Esophagus squamous epithelium (tissue), 5 donors: ENCODE data around the gene C15orf61. TPM values are rescaled to one million over a fixed set of nuclear protein-coding genes. Genes with fewer than 3 reads are reported as not detected.

ENCODE experiments used
- DNase-seq: peaks from one replicate; lab custom pipeline; 2025; lab: John Stamatoyannopoulos, UW
- H3K27ac ChIP-seq, 4 donors: fragments of 200-600 bp; sonication (generic); one replicate each; pipeline ENCODE4 v1.5.1; 2016 to 2019; ENCODE audit warnings: mild to moderate bottlenecking in 1 of 4
- H3K27me3 ChIP-seq, 4 donors: fragments of 200-600 bp; sonication (generic); 1 replicate in 3 of 4; 2 replicates in 1 of 4; pipeline versions ENCODE4 v1.5.1 to v1.6.0; 2017 to 2021; ENCODE audit warnings: antibody characterized with exemption in 1 of 4
- H3K36me3 ChIP-seq, 3 donors: fragments of 200-600 bp; sonication (generic); one replicate each; pipeline ENCODE4 v1.5.1; 2016 to 2019
- H3K4me1 ChIP-seq, 3 donors: fragments of 200-600 bp; sonication (generic); one replicate each; pipeline ENCODE4 v1.5.1; 2017 to 2019
- H3K4me3 ChIP-seq, 4 donors: fragments of 200-600 bp; sonication (generic); 1 replicate in 3 of 4; 2 replicates in 1 of 4; pipeline ENCODE4 v1.5.1; 2016 to 2019; ENCODE audit warnings: mild to moderate bottlenecking in 2 of 4, moderate library complexity in 1 of 4
- H3K9me3 ChIP-seq, 3 donors: fragments of 200-600 bp; sonication (generic); one replicate each; pipeline ENCODE4 v1.5.1; 2016 to 2019
- POLR2A ChIP-seq, 4 donors: fragments of 450-650 bp; IDR thresholded peaks; one replicate each; pipeline ENCODE4 v1.6.1; 2017; ENCODE audit warnings: antibody characterized with exemption in 4 of 4, mild to moderate bottlenecking in 4 of 4, moderate library complexity in 3 of 4
- WGBS, 2 donors: methylation state at CpG; one replicate each; pipeline ENCODE4 v1.1.5; 2018; 5-methylcytosine and 5-hydroxymethylcytosine counted together
- intact Hi-C: fragments of 100-400 bp; cut with DNase I; formaldehyde crosslinking; loops from one replicate; pipeline ENCODE4 v1.15.0; 2022
- total RNA-seq, 4 donors: library from RNA; depleted of rRNA; stranded (reverse); fragments of >200 nt; gene quantifications; one replicate each; pipeline ENCODE4 v1.1.0, GENCODE V29; 2016
- TF ChIP-seq, protein P1 (sequence below), 6 experiments: fragments of 450-650 bp in 4 of 6; fragments of 200-600 bp in 2 of 6; sonication (generic) in 2 of 6; IDR thresholded peaks; one replicate each; pipeline ENCODE4 v1.5.1; 2016 to 2019; ENCODE audit warnings: antibody characterized with exemption in 6 of 6, mild to moderate bottlenecking in 4 of 6, moderate library complexity in 4 of 6
- donor health status: DM: yes; HTN: yes; CAD: no.

C15orf61 gene
- total RNA-seq, 4 donors from 2014 or later, result 2.0 to 9.0 (median 3.5) TPM

DNA sequence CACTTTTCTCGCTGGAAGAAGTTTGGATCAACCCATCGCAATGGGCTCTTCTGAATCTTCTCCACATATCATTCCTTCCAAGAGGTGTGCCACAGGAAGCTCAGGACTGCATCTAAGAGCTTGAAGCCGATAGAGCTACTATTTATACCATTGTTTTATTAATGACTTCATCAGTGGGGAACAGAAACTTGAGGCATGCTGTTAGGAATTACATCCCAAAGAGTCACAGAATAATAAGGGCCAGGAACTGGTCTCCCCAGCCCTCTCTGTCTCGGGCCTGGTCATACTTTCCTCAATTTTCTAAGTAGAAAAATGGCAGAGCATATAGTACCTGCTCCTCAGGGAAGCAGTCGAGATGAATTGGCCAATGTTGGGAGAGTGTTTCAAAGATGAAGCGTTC, 16.9 kb upstream of the C15orf61 start:
- peaks cover 0 to 5% (median 0%) of the 10 kb centered on the region in 3 donors for H3K4me1 ChIP-seq
- no peaks in the 10 kb centered on the region for H3K27me3 ChIP-seq
- no peaks in the 10 kb centered on the region for H3K9me3 ChIP-seq
- intact Hi-C loops, result no loop called here
- H3K36me3 ChIP-seq, result no peaks in the 10 kb centered on the region
- WGBS, 2 donors, result 93% methylated on average over 6 of the region's 6 CpGs
- TF ChIP-seq POLR2A (IDR thresholded peaks at IDR 0.05), result no peak
- TF ChIP-seq, protein P1, sequence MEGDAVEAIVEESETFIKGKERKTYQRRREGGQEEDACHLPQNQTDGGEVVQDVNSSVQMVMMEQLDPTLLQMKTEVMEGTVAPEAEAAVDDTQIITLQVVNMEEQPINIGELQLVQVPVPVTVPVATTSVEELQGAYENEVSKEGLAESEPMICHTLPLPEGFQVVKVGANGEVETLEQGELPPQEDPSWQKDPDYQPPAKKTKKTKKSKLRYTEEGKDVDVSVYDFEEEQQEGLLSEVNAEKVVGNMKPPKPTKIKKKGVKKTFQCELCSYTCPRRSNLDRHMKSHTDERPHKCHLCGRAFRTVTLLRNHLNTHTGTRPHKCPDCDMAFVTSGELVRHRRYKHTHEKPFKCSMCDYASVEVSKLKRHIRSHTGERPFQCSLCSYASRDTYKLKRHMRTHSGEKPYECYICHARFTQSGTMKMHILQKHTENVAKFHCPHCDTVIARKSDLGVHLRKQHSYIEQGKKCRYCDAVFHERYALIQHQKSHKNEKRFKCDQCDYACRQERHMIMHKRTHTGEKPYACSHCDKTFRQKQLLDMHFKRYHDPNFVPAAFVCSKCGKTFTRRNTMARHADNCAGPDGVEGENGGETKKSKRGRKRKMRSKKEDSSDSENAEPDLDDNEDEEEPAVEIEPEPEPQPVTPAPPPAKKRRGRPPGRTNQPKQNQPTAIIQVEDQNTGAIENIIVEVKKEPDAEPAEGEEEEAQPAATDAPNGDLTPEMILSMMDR (IDR thresholded peaks at IDR 0.05), result no peak
- no peak overlapping the region for H3K4me3 ChIP-seq
- no peak for DNase-seq
- H3K27ac ChIP-seq, result no peak overlapping the region

DNA sequence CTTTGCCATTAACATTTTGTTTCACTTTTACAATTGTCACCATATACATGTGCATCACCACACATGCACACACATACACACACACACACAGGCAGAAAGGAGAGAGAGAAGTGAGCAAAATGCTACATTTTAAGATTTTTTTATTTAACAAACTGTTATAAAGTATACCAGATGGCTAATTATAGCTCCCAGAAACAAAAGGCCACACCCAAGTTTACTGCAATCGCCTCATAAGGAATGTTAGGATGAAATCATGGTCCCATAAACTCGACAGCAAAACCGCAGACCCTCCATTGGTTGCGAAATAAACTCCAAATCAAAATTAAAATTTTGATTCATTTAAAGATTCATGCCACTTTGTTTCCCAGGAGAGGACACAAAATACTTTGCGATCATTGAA, 16.1 kb upstream of the C15orf61 start:
- peaks cover 0 to under 1% (median 0%) of the 10 kb centered on the region in 3 donors for H3K36me3 ChIP-seq
- TF ChIP-seq, protein P1 (IDR thresholded peaks at IDR 0.05), result no peak
- no peak for TF ChIP-seq POLR2A (IDR thresholded peaks at IDR 0.05)
- no peaks in the 10 kb centered on the region for H3K27me3 ChIP-seq
- no peak overlapping the region for H3K4me3 ChIP-seq
- no peak for DNase-seq
- no peak overlapping the region for H3K27ac ChIP-seq
- 82 to 85% methylated on average over 5 of the region's 5 CpGs for WGBS, 2 donors
- no peaks in the 10 kb centered on the region for H3K9me3 ChIP-seq
- intact Hi-C loops, result no loop called here
- peaks cover 0 to 5% (median 0%) of the 10 kb centered on the region in 3 donors for H3K4me1 ChIP-seq

DNA sequence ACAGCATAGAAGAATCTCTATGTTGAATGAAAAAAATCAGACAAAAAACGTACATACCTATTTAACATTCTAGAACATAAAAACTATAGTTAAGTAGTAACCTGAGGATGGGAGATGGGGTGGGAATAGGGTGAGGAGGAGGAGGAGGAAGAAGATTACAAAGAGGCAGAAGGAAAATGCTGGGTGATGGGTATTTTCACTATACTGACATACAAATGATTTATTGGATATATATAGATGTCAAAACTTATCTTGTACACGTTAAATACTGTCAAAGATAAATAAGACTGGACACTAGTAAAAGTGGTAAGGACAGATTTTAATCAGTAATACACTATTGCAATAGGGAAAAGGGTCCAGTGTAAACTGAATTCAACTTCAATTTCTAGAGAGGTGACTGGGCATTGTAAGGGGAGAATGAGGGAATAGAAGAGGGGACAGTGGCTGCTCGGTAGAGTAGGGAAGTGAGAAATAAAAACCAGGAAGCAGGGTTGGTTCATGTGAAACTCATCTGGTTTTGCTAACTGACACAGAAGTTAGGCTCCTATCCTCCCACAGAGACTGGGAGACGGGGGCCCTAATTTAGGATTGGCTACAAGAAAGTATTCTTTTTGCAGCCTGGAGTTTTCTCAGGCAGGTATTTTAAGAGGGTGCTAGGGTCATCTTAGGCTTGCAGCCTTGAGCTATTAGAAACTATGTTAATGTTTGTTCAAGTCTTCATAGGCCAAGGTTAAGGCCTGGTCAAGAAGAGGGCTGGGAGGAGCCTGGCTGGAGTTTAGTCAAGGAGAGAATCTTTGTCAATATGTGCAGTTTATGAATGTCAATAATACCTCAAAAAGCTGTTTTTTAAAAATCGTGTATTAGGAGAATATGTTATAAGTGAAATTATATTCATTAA, 15.0 kb upstream of the C15orf61 start:
- no peak overlapping the region for H3K27ac ChIP-seq
- no peak for DNase-seq
- no peaks in the 10 kb centered on the region for H3K9me3 ChIP-seq
- no peak overlapping the region for H3K4me3 ChIP-seq
- H3K36me3 ChIP-seq, result peaks cover 0 to 5% (median 0%) of the 10 kb centered on the region in 3 donors
- H3K4me1 ChIP-seq, result peaks cover 0 to 5% (median 0%) of the 10 kb centered on the region in 3 donors
- 74 to 78% methylated on average over 5 of the region's 5 CpGs for WGBS, 2 donors
- no peaks in the 10 kb centered on the region for H3K27me3 ChIP-seq
- TF ChIP-seq POLR2A (IDR thresholded peaks at IDR 0.05), result no peak
- TF ChIP-seq, protein P1 (IDR thresholded peaks at IDR 0.05), result no peak
- intact Hi-C loops, result no loop called here

DNA sequence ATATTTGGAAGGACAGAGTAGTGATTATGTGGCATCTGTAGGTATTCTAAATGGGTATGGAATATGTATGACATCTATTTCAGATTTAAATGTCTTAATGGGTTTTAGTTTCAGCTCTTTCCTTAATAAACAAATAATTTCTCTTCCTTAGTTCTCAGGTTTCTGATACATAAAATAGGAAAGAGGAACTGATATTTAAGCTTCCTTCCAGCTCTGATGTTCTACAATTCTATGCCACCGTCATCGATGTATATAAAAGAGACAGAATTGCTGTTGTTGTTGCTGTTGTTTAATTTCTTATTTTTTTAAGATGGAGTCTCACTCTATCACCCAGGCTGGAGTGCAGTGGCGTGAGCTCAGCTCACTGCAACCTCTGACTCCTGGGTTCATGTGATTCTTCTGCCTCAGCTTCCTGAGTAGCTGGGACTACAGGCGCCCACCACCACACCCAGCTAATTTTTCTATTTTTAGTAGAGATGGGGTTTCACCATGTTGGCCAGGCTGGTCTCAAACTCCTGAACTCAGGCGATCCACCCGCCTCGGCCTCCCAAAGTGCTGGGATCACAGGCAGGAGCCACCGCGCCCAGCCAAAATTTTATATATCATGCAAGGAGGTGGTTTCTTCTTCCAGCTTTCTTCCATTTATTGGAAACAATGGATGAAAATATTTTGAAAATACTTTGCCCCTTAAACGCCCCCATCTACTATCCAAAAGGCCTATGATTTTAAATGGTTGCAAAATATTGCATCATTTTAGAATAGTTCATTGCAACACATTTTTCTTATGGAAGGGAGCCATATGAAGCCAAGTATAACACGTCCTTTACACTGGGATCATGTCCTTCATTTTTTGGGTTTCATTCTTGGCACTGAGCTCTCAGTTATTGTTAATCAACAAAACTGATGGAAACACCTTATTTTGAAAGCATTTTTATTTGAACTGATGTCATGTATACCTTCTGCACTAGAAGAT, 13.9 kb upstream of the C15orf61 start:
- H3K9me3 ChIP-seq, result no peaks in the 10 kb centered on the region
- intact Hi-C loops, result no loop called here
- peaks cover 0 to 11% (median 0%) of the 10 kb centered on the region in 3 donors for H3K36me3 ChIP-seq
- no peak overlapping the region for H3K27ac ChIP-seq
- H3K4me1 ChIP-seq, result peaks cover 0 to 5% (median 0%) of the 10 kb centered on the region in 3 donors
- WGBS, 2 donors, result 85% methylated on average over 10 to 11 of the region's 11 CpGs
- DNase-seq, result no peak
- TF ChIP-seq POLR2A (IDR thresholded peaks at IDR 0.05), result no peak
- TF ChIP-seq, protein P1 (IDR thresholded peaks at IDR 0.05), result no peak
- no peaks in the 10 kb centered on the region for H3K27me3 ChIP-seq
- H3K4me3 ChIP-seq, result no peak overlapping the region
